ENCODE data around the gene CD2BP2. TPM values are rescaled to one million over a fixed set of nuclear protein-coding genes. Genes with fewer than 3 reads are reported as not detected.

Gene CD2BP2
- total and polyA plus RNA-seq, 2 experiments from 2014 or later: 38.5 to 50.0 TPM

GRCh38 chr16:30369091-30369937 lies 14.2 kb upstream of the CD2BP2 start:
- H3K4me1 ChIP-seq (ENCODE audit: insufficient read depth): peaks cover 23% of the 10 kb centered on the region
- H3K27me3 ChIP-seq (replicated peaks; ENCODE audit: insufficient read depth): no peaks in the 10 kb centered on the region
- no peaks in the 10 kb centered on the region for H3K9me2 ChIP-seq (ENCODE audit: insufficient read depth)
- H3K4me2 ChIP-seq (ENCODE audit: unreplicated experiment): peak overlapping the region; percentile 100
- peak overlapping the region; percentile 80 for H3K9ac ChIP-seq
- in situ Hi-C loops (cut with MboI): no loop called here
- H3K9me3 ChIP-seq (ENCODE audit: low read depth): no peaks in the 10 kb centered on the region
- no peak for TF ChIP-seq EZH2 (IDR thresholded peaks at IDR 0.05; ENCODE audit: insufficient read depth, poor library complexity, severe bottlenecking)
- no peak for TF ChIP-seq EZH2phosphoT487 (IDR thresholded peaks at IDR 0.05; ENCODE audit: insufficient read depth, low read depth)
- peak; percentile 54 for DNase-seq
- H3K79me2 ChIP-seq (ENCODE audit: insufficient read depth): peaks cover 56% of the 10 kb centered on the region
- H3K27ac ChIP-seq: peak overlapping the region; percentile 71
- H4K20me1 ChIP-seq (ENCODE audit: insufficient read depth): no peaks in the 10 kb centered on the region; the same call in 1 of the 2 replicates
- no peak overlapping the region for H2AFZ ChIP-seq
- no peaks in the 10 kb centered on the region; the same call in 1 of the 2 replicates for H3K36me3 ChIP-seq (ENCODE audit: low read depth)
- 0 to 3% methylated on average over 26 to 28 of the region's 45 CpGs for WGBS, 2 experiments (ENCODE audit: low coverage in 1 of 2, low lambda C conversion rate in 2 of 2, missing lambda C conversion rate in 2 of 2)
- H3F3A ChIP-seq (ENCODE audit: insufficient read depth): peaks cover 10% of the 10 kb centered on the region; the same call in 1 of the 2 replicates
- peak overlapping the region; percentile 94 for H3K4me3 ChIP-seq

- Histone ChIP-seq H3K9me3 (ENCODE audit: low read depth) (no peaks in the 10 kb centered on the region), H4K20me1 (ENCODE audit: insufficient read depth) (no peaks in the 10 kb centered on the region; the same call in 1 of the 2 replicates), H3F3A (ENCODE audit: insufficient read depth) (peaks cover 10% of the 10 kb centered on the region; the same call in 1 of the 2 replicates), H3K4me1 (ENCODE audit: insufficient read depth) (peaks cover 23% of the 10 kb centered on the region), H3K9ac (peak overlapping the region; percentile 80), H3K79me2 (ENCODE audit: insufficient read depth) (peaks cover 62% of the 10 kb centered on the region), H2AFZ (no peak overlapping the region; the same call in 1 of the 2 replicates), H3K4me2 (ENCODE audit: unreplicated experiment) (peak overlapping the region; percentile 100), H3K4me3 (peak overlapping the region; percentile 94), H3K36me3 (ENCODE audit: low read depth) (peaks cover under 1% of the 10 kb centered on the region; the same call in 1 of the 2 replicates), H3K27me3 (replicated peaks; ENCODE audit: insufficient read depth) (no peaks in the 10 kb centered on the region), H3K9me2 (ENCODE audit: insufficient read depth) (no peaks in the 10 kb centered on the region), H3K27ac (peak overlapping the region; percentile 71)
- in situ Hi-C loops (cut with MboI): no loop called here
- DNase-seq: no peak
- TF ChIP-seq EZH2 (IDR thresholded peaks at IDR 0.05; ENCODE audit: insufficient read depth, poor library complexity, severe bottlenecking): no peak
- no peak for TF ChIP-seq EZH2phosphoT487 (IDR thresholded peaks at IDR 0.05; ENCODE audit: insufficient read depth, low read depth)
- WGBS, 2 experiments (ENCODE audit: low coverage in 1 of 2, low lambda C conversion rate in 2 of 2, missing lambda C conversion rate in 2 of 2): 1 to 2% methylated on average over 4 of the region's 4 CpGs
Observed at GRCh38 chr16:30368792-30369090, 13.6 kb upstream of the CD2BP2 start.

- Histone ChIP-seq H3K9me3 (ENCODE audit: low read depth) (no peaks in the 10 kb centered on the region), H3F3A (ENCODE audit: insufficient read depth) (peaks cover 10% of the 10 kb centered on the region; the same call in 1 of the 2 replicates), H3K4me3 (peak overlapping the region; percentile 94), H3K36me3 (ENCODE audit: low read depth) (peaks cover 4% of the 10 kb centered on the region; the same call in 1 of the 2 replicates), H3K27me3 (replicated peaks; ENCODE audit: insufficient read depth) (no peaks in the 10 kb centered on the region), H3K9me2 (ENCODE audit: insufficient read depth) (no peaks in the 10 kb centered on the region), H3K79me2 (ENCODE audit: insufficient read depth) (peaks cover 66% of the 10 kb centered on the region), H3K4me2 (ENCODE audit: unreplicated experiment) (peak overlapping the region; percentile 100), H4K20me1 (ENCODE audit: insufficient read depth) (no peaks in the 10 kb centered on the region; the same call in 1 of the 2 replicates), H2AFZ (no peak overlapping the region; the same call in 1 of the 2 replicates), H3K27ac (peak overlapping the region; percentile 71), H3K9ac (peak overlapping the region; percentile 80), H3K4me1 (ENCODE audit: insufficient read depth) (peaks cover 23% of the 10 kb centered on the region)
- WGBS, 2 experiments (ENCODE audit: low coverage in 1 of 2, low lambda C conversion rate in 2 of 2, missing lambda C conversion rate in 2 of 2): 1 to 3% methylated on average over 8 of the region's 8 CpGs
- no peak for TF ChIP-seq EZH2 (IDR thresholded peaks at IDR 0.05; ENCODE audit: insufficient read depth, poor library complexity, severe bottlenecking)
- TF ChIP-seq EZH2phosphoT487 (IDR thresholded peaks at IDR 0.05; ENCODE audit: insufficient read depth, low read depth): no peak
- DNase-seq: peak; percentile 87
- in situ Hi-C loops (cut with MboI): no loop called here
Observed at GRCh38 chr16:30368122-30368791, 13.1 kb upstream of the CD2BP2 start.

GRCh38 chr16:30367349-30368009 lies 12.4 kb upstream of the CD2BP2 start:
- Histone ChIP-seq H3K27ac (peak overlapping the region; percentile 71; the same call in 1 of the 2 replicates), H3K9me2 (ENCODE audit: insufficient read depth) (no peaks in the 10 kb centered on the region)

More at GRCh38 chr16:30367349-30368009, 12.4 kb upstream of the CD2BP2 start:
- Histone ChIP-seq H3K9ac (peak overlapping the region; percentile 80), H3K4me2 (ENCODE audit: unreplicated experiment) (peak overlapping the region; percentile 100), H3K4me1 (ENCODE audit: insufficient read depth) (peaks cover 23% of the 10 kb centered on the region), H3K4me3 (peak overlapping the region; percentile 94), H3K27me3 (replicated peaks; ENCODE audit: insufficient read depth) (no peaks in the 10 kb centered on the region), H3K36me3 (ENCODE audit: low read depth) (peaks cover 7% of the 10 kb centered on the region; the same call in 1 of the 2 replicates), H3K79me2 (ENCODE audit: insufficient read depth) (peaks cover 74% of the 10 kb centered on the region), H3K9me3 (ENCODE audit: low read depth) (no peaks in the 10 kb centered on the region), H3F3A (ENCODE audit: insufficient read depth) (peaks cover 10% of the 10 kb centered on the region; the same call in 1 of the 2 replicates), H4K20me1 (ENCODE audit: insufficient read depth) (no peaks in the 10 kb centered on the region; the same call in 1 of the 2 replicates), H2AFZ (no peak overlapping the region)
- WGBS, 2 experiments (ENCODE audit: low coverage in 1 of 2, low lambda C conversion rate in 2 of 2, missing lambda C conversion rate in 2 of 2): 80 to 81% methylated on average over 10 of the region's 10 CpGs
- in situ Hi-C loops (cut with MboI): no loop called here
- TF ChIP-seq EZH2phosphoT487 (IDR thresholded peaks at IDR 0.05; ENCODE audit: insufficient read depth, low read depth) (no peak), EZH2 (IDR thresholded peaks at IDR 0.05; ENCODE audit: insufficient read depth, poor library complexity, severe bottlenecking) (no peak)
- peak; percentile 15 for DNase-seq

Data from GM23248 (cell line).